ENCODE measurements around the gene STK4.

GRCh38 chr20:45097485-45098102, 131.3 kb downstream of the STK4 start:
- TF ChIP-seq CTCF (IDR thresholded peaks at IDR 0.05), result no peak
- TF ChIP-seq EP300 (IDR thresholded peaks at IDR 0.05), result no peak
- TF ChIP-seq POLR2A (IDR thresholded peaks at IDR 0.05), result no peak

Measured in ovary (tissue), 3 donors.